BJ (cell line): ENCODE measurements around the gene UGCG. TPM values are rescaled to one million over a fixed set of nuclear protein-coding genes. Genes with fewer than 3 reads are reported as not detected.

ENCODE experiments used
- CTCF ChIA-PET: fragments of 350-600 bp; formaldehyde crosslinking; extraction: SDS; loops from one replicate; lab custom pipeline; 2021; ENCODE audit warnings: antibody characterized with exemption, inconsistent platforms; lab: Yijun Ruan, JAX
- POLR2A ChIA-PET: fragments of 300-600 bp; sonication (Branson Sonifier 250); formaldehyde crosslinking; extraction: SDS; loops from one replicate; lab custom pipeline; 2021; ENCODE audit warnings: antibody characterized with exemption; lab: Charles Lee
- DNase-seq: peaks from one replicate; pipeline ENCODE4 v3.0.0-alpha.2; 2011; ENCODE audit warnings: low read depth
- H3K27me3 ChIP-seq: 2 replicates; pipeline ENCODE4 v1.6.0; 2011; ENCODE audit warnings: low read length; ENCODE audit not compliant: control insufficient read depth, insufficient read depth
- H3K36me3 ChIP-seq: 2 replicates; pipeline ENCODE4 v1.5.1; 2011; ENCODE audit warnings: low read length; ENCODE audit not compliant: control insufficient read depth, insufficient read depth
- H3K4me3 ChIP-seq: 2 replicates; pipeline ENCODE4 v1.5.1; 2011; ENCODE audit warnings: low read depth, mild to moderate bottlenecking, control low read depth, low read length
- CTCF ChIP-seq: IDR thresholded peaks from 2 replicates; pipeline ENCODE4 v1.5.1; 2011; ENCODE audit warnings: low read depth, mild to moderate bottlenecking, control low read depth, inconsistent platforms, low read length, moderate library complexity; ENCODE audit not compliant: insufficient read depth
- polyA plus RNA-seq: library from polyadenylated mRNA; depleted of rRNA; stranded (reverse); fragments of >200 nt; gene quantifications from 2 replicates; pipeline ENCODE4 v1.2.3, GENCODE V29; 2011

The UGCG gene
- polyA plus RNA-seq, 1 experiment, result 34.3 TPM

- Histone ChIP-seq H3K4me3 (no peak overlapping the region), H3K27me3 (no peaks in the 10 kb centered on the region), H3K36me3 (no peaks in the 10 kb centered on the region)
- DNase-seq, result no peak
- TF ChIP-seq CTCF, result no peak
- ChIA-PET CTCF (no interaction called here), POLR2A (interaction anchor here (0.6 kb wide), 1 partner anchor 1636 kb away, joined by 4 read pairs; the partner anchor contains the start of gene TXN)
These were observed 4.6 kb upstream of the UGCG start for GRCh38 chr9:111891910-111892499.

- no peaks in the 10 kb centered on the region for H3K27me3 ChIP-seq
- CTCF ChIA-PET, result interaction anchor here (0.6 to 1.7 kb wide), 8 partner anchors 42 to 1695 kb away, joined by 3 to 7 read pairs (median 3); no protein-coding TSS in a partner anchor
- peak overlapping the region; percentile 97 for H3K4me3 ChIP-seq
- TF ChIP-seq CTCF, result 0 out of 2 replicates have a peak, but pooled peaks have one; percentile 13
- no peak for DNase-seq
- POLR2A ChIA-PET, result interaction anchor here (0.6 to 1.2 kb wide), 2 partner anchors 62 to 177 kb away, joined by 4 to 5 read pairs; no protein-coding TSS in a partner anchor
- H3K36me3 ChIP-seq, result no peaks in the 10 kb centered on the region
These were observed 457 bp downstream of the UGCG start for GRCh38 chr9:111896942-111897600.

- Histone ChIP-seq H3K4me3 (peak overlapping the region; percentile 97), H3K27me3 (no peaks in the 10 kb centered on the region), H3K36me3 (no peaks in the 10 kb centered on the region; the same call in 1 of the 2 replicates)
- DNase-seq, result no peak
- POLR2A ChIA-PET, result interaction anchor here (0.6 to 1.2 kb wide), 3 partner anchors 62 to 215 kb away, joined by 4 to 6 read pairs (median 5); no protein-coding TSS in a partner anchor
- no peak for TF ChIP-seq CTCF
- CTCF ChIA-PET, result interaction anchor here (0.6 to 0.7 kb wide), 2 partner anchors 114 to 178 kb away, joined by 3 read pairs; no protein-coding TSS in a partner anchor
These were observed 1.1 kb downstream of the UGCG start for GRCh38 chr9:111897601-111898137.

GRCh38 chr9:111898331-111899096 lies 1.9 kb downstream of the UGCG start:
- no peak for DNase-seq
- no peaks in the 10 kb centered on the region; the same call in 1 of the 2 replicates for H3K36me3 ChIP-seq
- H3K4me3 ChIP-seq, result peak overlapping the region; percentile 97
- no peaks in the 10 kb centered on the region for H3K27me3 ChIP-seq
- CTCF ChIA-PET, result interaction anchor here (0.6 kb wide), 2 partner anchors 113 to 133 kb away, joined by 3 to 4 read pairs; no protein-coding TSS in a partner anchor
- TF ChIP-seq CTCF, result no peak
- POLR2A ChIA-PET, result interaction anchor here (0.7 kb wide), 1 partner anchor 214 kb away, joined by 6 read pairs; no protein-coding TSS in a partner anchor
